ENCODE results near the gene DENND1C.
A peak's percentile ranks its signal among the peaks of the same experiment; 100 is the strongest.
"Not testable (repeated sequence)": the region's sequence is repeated elsewhere in the genome, so short reads cannot be mapped to it uniquely, and the experiment has no call there.

The DENND1C gene

GRCh38 chr19:6481541-6482342, at the start of gene DENND1C:
TSS of gene DENND1C (minus strand) at chr19:6481787. CDS start at chr19:6481695, 92 bp downstream.
- DNase-seq: peak; percentile 79

- DNase-seq: peak; percentile 80
These were observed 49.0 kb upstream of the DENND1C start, which contains the start of gene TNFSF9 for GRCh38 chr19:6530386-6531162. TSS of gene TNFSF9 (plus strand) at chr19:6531026. CDS start at chr19:6531037, 11 bp downstream.

- DNase-seq: no peak
These were observed 48.4 kb upstream of the DENND1C start for GRCh38 chr19:6529937-6530385.

- DNase-seq: no peak
These were observed 47.8 kb upstream of the DENND1C start for GRCh38 chr19:6529351-6529750.

- DNase-seq: peak; percentile 45
These were observed 47.0 kb upstream of the DENND1C start for GRCh38 chr19:6528544-6529121.

GRCh38 chr19:6527893-6528543, 46.4 kb upstream of the DENND1C start:
- peak; percentile 26 for DNase-seq

- no peak for DNase-seq
These were observed 42.7 kb upstream of the DENND1C start for GRCh38 chr19:6524311-6524710.

GRCh38 chr19:6522712-6523111, 41.1 kb upstream of the DENND1C start:
- DNase-seq: no peak

- DNase-seq: peak; percentile 78
These were observed 40.4 kb upstream of the DENND1C start for GRCh38 chr19:6521718-6522646.

GRCh38 chr19:6519289-6519688, 37.7 kb upstream of the DENND1C start:
- DNase-seq: no peak

GRCh38 chr19:6518145-6518911, 36.7 kb upstream of the DENND1C start:
- DNase-seq: peak; percentile 21

- DNase-seq: peak; percentile 85
These were observed 35.2 kb upstream of the DENND1C start for GRCh38 chr19:6516659-6517291.

GRCh38 chr19:6516018-6516658, 34.6 kb upstream of the DENND1C start:
- DNase-seq: peak; percentile 77

- no peak for DNase-seq
These were observed 33.4 kb upstream of the DENND1C start for GRCh38 chr19:6514926-6515544.

GRCh38 chr19:6514089-6514488, 32.5 kb upstream of the DENND1C start:
- DNase-seq: no peak

GRCh38 chr19:6510618-6511017, 29.0 kb upstream of the DENND1C start:
- DNase-seq: no peak

GRCh38 chr19:6509118-6509971, 27.8 kb upstream of the DENND1C start:
- no peak for DNase-seq

GRCh38 chr19:6508028-6508771, 26.6 kb upstream of the DENND1C start:
- DNase-seq: not testable (repeated sequence)
